K562 (cell line): ENCODE results near the gene FBP1. TPM values are rescaled to one million over a fixed set of nuclear protein-coding genes. Genes with fewer than 3 reads are reported as not detected.
A peak's percentile ranks its signal among the peaks of the same experiment; 100 is the strongest.

Source experiments
- ATAC-seq: fragments of 200-7000 bp; cut with Tn5 transposase; 3 replicates; pipeline ENCODE4 v1.9.1; 2020; ENCODE audit warnings: moderate library complexity
- BruUV-seq: library from RNA; stranded (reverse); fragments of 400-500 nt; replicated peaks from 2 replicates; lab custom pipeline; 2021; lab: Mats Ljungman, UMichigan
- CTCF ChIA-PET: fragments of 300-600 bp; formaldehyde crosslinking; extraction: SDS; loops from one replicate; lab custom pipeline; 2021; ENCODE audit warnings: low intra/inter-chr PET ratio; lab: Yijun Ruan, JAX
- POLR2A ChIA-PET: fragments of 300-600, 350-650 bp; sonication (Branson Sonifier 250); formaldehyde crosslinking; extraction: SDS; loops from one replicate; lab custom pipeline; 2021; ENCODE audit warnings: antibody characterized with exemption, inconsistent platforms; lab: Yijun Ruan, JAX
- DNase-seq, 4 experiments: peaks; one replicate each; pipeline versions ENCODE4 v3.0.0 to v3.0.0-alpha.2; 2011 to 2018; ENCODE audit warnings: low spot score in 3 of 4, mixed read lengths in 3 of 4; ENCODE audit errors: extremely low read depth in 1 of 4
- FAIRE-seq: peaks from 2 replicates; lab custom pipeline; 2011; peaks lifted over from hg19 to GRCh38; lab: Jason Lieb, UNC
- H2AFZ ChIP-seq: 2 replicates; pipeline ENCODE4 v1.6.0; 2011; ENCODE audit warnings: low read depth, low read length, control low read depth, inconsistent platforms
- H3K27ac ChIP-seq: fragments of 200-600 bp; 3 replicates; pipeline ENCODE4 v1.8.0; 2011; ENCODE audit warnings: low read depth, mild to moderate bottlenecking, control low read depth, inconsistent platforms, low read length, moderate library complexity, mixed read lengths; ENCODE audit errors: extremely low read depth
- H3K27me3 ChIP-seq, 2 experiments: fragments of 300-600 bp in 1 of 2; 2 replicates in 1 of 2; 3 replicates in 1 of 2; pipeline versions ENCODE4 v1.6.0 to v1.8.0; 2011; ENCODE audit warnings: inconsistent platforms in 2 of 2, low read length in 2 of 2, mild to moderate bottlenecking in 1 of 2, mixed read lengths in 1 of 2, moderate library complexity in 1 of 2; ENCODE audit not compliant: control insufficient read depth in 2 of 2, insufficient read depth in 2 of 2
- H3K36me3 ChIP-seq: fragments of 300-600 bp; 3 replicates; pipeline ENCODE4 v1.8.0; 2011; ENCODE audit warnings: mild to moderate bottlenecking, low read length, inconsistent platforms; ENCODE audit not compliant: control insufficient read depth, insufficient read depth
- H3K4me1 ChIP-seq, 2 experiments: fragments of 200-600 bp in 1 of 2; replicated peaks in 1 of 2; 2 replicates in 1 of 2; 3 replicates in 1 of 2; pipeline versions ENCODE4 v1.5.1 to v1.8.0; 2011; ENCODE audit warnings: inconsistent platforms in 2 of 2, low read length in 2 of 2, mild to moderate bottlenecking in 1 of 2, mixed read lengths in 1 of 2, moderate library complexity in 1 of 2; ENCODE audit not compliant: control insufficient read depth in 2 of 2, insufficient read depth in 2 of 2
- H3K4me2 ChIP-seq: 2 replicates; pipeline ENCODE4 v1.6.1; 2011; ENCODE audit warnings: low read length, control low read depth, inconsistent platforms, mixed read lengths; ENCODE audit not compliant: insufficient read depth
- H3K4me3 ChIP-seq: fragments of 200-600 bp; sonication (generic), shearing (Covaris generic); 2 replicates; pipeline ENCODE4 v1.5.1; 2016; ENCODE audit warnings: control low read depth, inconsistent platforms
- H3K79me2 ChIP-seq: fragments of 200-600 bp; 3 replicates; pipeline ENCODE4 v1.8.0; 2011; ENCODE audit warnings: low read length, inconsistent platforms; ENCODE audit not compliant: control insufficient read depth, insufficient read depth
- H3K9ac ChIP-seq, 2 experiments: 2 replicates each; pipeline versions ENCODE4 v1.6.0 to v1.6.1; 2011; ENCODE audit warnings: low read depth in 2 of 2, low read length in 2 of 2, control low read depth in 1 of 2, inconsistent platforms in 1 of 2, mild to moderate bottlenecking in 1 of 2, mixed read lengths in 1 of 2; ENCODE audit not compliant: insufficient read depth in 1 of 2
- H3K9me1 ChIP-seq: one replicate; pipeline ENCODE4 v1.6.0; 2011; ENCODE audit warnings: inconsistent platforms, mild to moderate bottlenecking, low read length, moderate library complexity; ENCODE audit not compliant: control insufficient read depth, insufficient read depth
- H3K9me3 ChIP-seq: replicated peaks from 2 replicates; pipeline ENCODE4 v1.5.1; 2011; ENCODE audit warnings: low read depth, low read length, inconsistent platforms; ENCODE audit not compliant: control insufficient read depth, insufficient read depth
- H4K20me1 ChIP-seq: replicated peaks from 2 replicates; pipeline ENCODE4 v1.6.1; 2011; ENCODE audit warnings: low read length, inconsistent platforms, mixed read lengths; ENCODE audit not compliant: control insufficient read depth, insufficient read depth
- E4F1 ChIP-seq: fragments of 250-450 bp; sonication (Bioruptor Pico); IDR thresholded peaks from 2 replicates; pipeline ENCODE4 v1.5.0; 2021; ENCODE audit warnings: mild to moderate bottlenecking, borderline replicate concordance
- RAD51 ChIP-seq: fragments of 450-650 bp; IDR thresholded peaks from 2 replicates; pipeline ENCODE4 v1.7.1; 2016; ENCODE audit warnings: low read depth, mild to moderate bottlenecking, borderline replicate concordance
- ZBTB5 ChIP-seq: fragments of 450-650 bp; IDR thresholded peaks from 2 replicates; pipeline ENCODE4 v1.6.1; 2017; ENCODE audit warnings: antibody characterized with exemption
- ZZZ3 ChIP-seq: fragments of 450-650 bp; IDR thresholded peaks from 2 replicates; pipeline ENCODE4 v1.6.1; 2016; ENCODE audit warnings: antibody characterized with exemption, mild to moderate bottlenecking, moderate library complexity
- WGBS: fragments of 100-300 bp; shearing (Covaris generic); methylation state at CpG from one replicate; pipeline ENCODE4 v1.1.6; 2016; ENCODE audit warnings: low coverage, mixed read lengths; ENCODE audit not compliant: insufficient coverage; ENCODE audit errors: missing lambda C conversion rate; 5-methylcytosine and 5-hydroxymethylcytosine counted together
- in situ Hi-C: fragments of 300-500 bp; cut with MboI; formaldehyde crosslinking; loops from 4 replicates; pipeline ENCODE4 v1.15.0; 2018; ENCODE audit warnings: inconsistent platforms, mixed read lengths
- intact Hi-C: fragments of 100-400 bp; cut with micrococcal nuclease; formaldehyde crosslinking; loops from 2 replicates; pipeline ENCODE4 v1.14.2; 2022
- polyA plus RNA-seq, 8 experiments: library from polyadenylated mRNA; depleted of rRNA in 4 of 8; stranded (reverse) in 5 of 8; unstranded in 3 of 8; fragments of >200 nt; fragmentation: Nextera tagmentation in 2 of 8; fragmentation: Illumina TruSeq in 1 of 8; extraction: Ambion mirVana in 2 of 8; extraction: Trizol in 1 of 8; gene quantifications; 2 replicates each; pipeline versions ENCODE4 v1.2.1 to v1.2.3, GENCODE V29; 2011 to 2014; ENCODE audit warnings: inconsistent platforms in 1 of 8, missing spikeins in 1 of 8
- total RNA-seq, 7 experiments: library from RNA; depleted of rRNA in 6 of 7; stranded (reverse); fragments of >200 nt in 6 of 7; fragmentation: Illumina TruSeq in 2 of 7; extraction: Trizol in 2 of 7; gene quantifications; 2 replicates each; pipeline versions ENCODE4 v1.2.1 to v1.2.3, GENCODE V29; 2011 to 2021; ENCODE audit warnings: low replicate concordance in 1 of 7
- TF ChIP-seq, protein P1 (sequence below): sonication (generic); formaldehyde crosslinking; IDR thresholded peaks from 2 replicates; pipeline ENCODE4 v1.8.0; 2022; ENCODE audit warnings: missing genetic modification reagents, mild to moderate bottlenecking, borderline replicate concordance

Gene FBP1
- total and polyA plus RNA-seq, 9 of the 15 experiments (the other 6 are each of a cell fraction or from before 2014, with no cell fraction given): 0.24 TPM; not detected in 8

DNA sequence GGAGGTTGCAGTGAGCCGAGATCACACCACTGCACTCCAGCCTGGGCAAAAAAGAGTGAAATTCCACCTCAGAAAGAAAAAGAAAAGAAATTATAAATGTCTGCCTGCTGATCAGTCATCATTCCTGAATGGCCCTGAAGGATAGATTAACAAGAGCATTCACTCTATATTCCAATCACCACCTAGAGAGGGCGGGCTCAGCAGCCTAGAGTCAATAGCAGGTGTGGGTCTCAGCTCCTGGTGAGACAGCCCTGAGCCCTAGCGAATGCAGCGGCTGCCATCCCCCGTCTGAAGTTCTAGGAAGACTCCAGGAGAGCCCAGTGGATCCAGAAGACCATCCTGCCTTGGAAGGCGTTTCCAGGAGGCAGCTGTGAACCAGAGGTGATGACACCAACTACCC lies 12.0 kb downstream of the FBP1 start:
- 3% methylated on average over 6 of the region's 6 CpGs for WGBS
- 0 out of 3 replicates have a peak, but pooled peaks have one; percentile 26 for ATAC-seq
- Histone ChIP-seq H3K27ac (no peak overlapping the region), H3K27me3 (peaks cover 29 to 55% of the 10 kb centered on the region in 2 experiments), H3K4me2 (no peak overlapping the region), H3K9ac (no peak overlapping the region), H2AFZ (no peak overlapping the region), H3K9me3 (no peaks in the 10 kb centered on the region), H3K4me1 (peaks cover 0 to 10% of the 10 kb centered on the region in 2 experiments; a peak in 2 of 5 replicates), H4K20me1 (0 out of 2 replicates have a peak, but pooled peaks cover 4% of the 10 kb centered on the region), H3K36me3 (no peaks in the 10 kb centered on the region), H3K79me2 (no peaks in the 10 kb centered on the region), H3K9me1 (no peaks in the 10 kb centered on the region), H3K4me3 (no peak overlapping the region)
- intact Hi-C loops (no loop called here), in situ Hi-C loops (no loop called here)
- CTCF ChIA-PET: no interaction called here
- no peak for DNase-seq
- POLR2A ChIA-PET: no interaction called here
- no TSS peak for BruUV-seq
- TF ChIP-seq ZBTB5 (no peak), E4F1 (CRISPR knock-in tag) (no peak), ZZZ3 (no peak), RAD51 (no peak)
- TF ChIP-seq, protein P1, sequence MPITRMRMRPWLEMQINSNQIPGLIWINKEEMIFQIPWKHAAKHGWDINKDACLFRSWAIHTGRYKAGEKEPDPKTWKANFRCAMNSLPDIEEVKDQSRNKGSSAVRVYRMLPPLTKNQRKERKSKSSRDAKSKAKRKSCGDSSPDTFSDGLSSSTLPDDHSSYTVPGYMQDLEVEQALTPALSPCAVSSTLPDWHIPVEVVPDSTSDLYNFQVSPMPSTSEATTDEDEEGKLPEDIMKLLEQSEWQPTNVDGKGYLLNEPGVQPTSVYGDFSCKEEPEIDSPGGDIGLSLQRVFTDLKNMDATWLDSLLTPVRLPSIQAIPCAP: no peak
- FAIRE-seq: no peak
